Activated B cell treated with CpG ODN at 0.5 μM for 24 hours (primary cell): ENCODE measurements around the gene IRAK2. TPM values are rescaled to one million over a fixed set of nuclear protein-coding genes. Genes with fewer than 3 reads are reported as not detected.
"Not testable (repeated sequence)": the region's sequence is repeated elsewhere in the genome, so short reads cannot be mapped to it uniquely, and the experiment has no call there.

Experiments
- ATAC-seq: fragments of 200-7000 bp; cut with Tn5 transposase; one replicate; pipeline ENCODE4 v1.10.0; 2021; ENCODE audit warnings: low read depth, mild to moderate bottlenecking, moderate library complexity
- CTCF ChIA-PET: fragments of 350-600 bp; sonication (Branson Sonifier 250); formaldehyde crosslinking; loops from one replicate; lab custom pipeline; 2021; ENCODE audit warnings: antibody characterized with exemption; lab: Charles Lee
- POLR2A ChIA-PET: fragments of 350-600 bp; sonication (Branson Sonifier 250); formaldehyde crosslinking; loops from one replicate; lab custom pipeline; 2021; ENCODE audit warnings: antibody characterized with exemption; lab: Charles Lee
- DNase-seq: peaks from one replicate; pipeline ENCODE4 v3.0.0; 2022
- H3K27ac Mint-ChIP-seq: one replicate; pipeline ENCODE4 v1.8.0; 2020; ENCODE audit warnings: mixed read lengths
- H3K27me3 Mint-ChIP-seq: one replicate; pipeline ENCODE4 v1.8.0; 2021; ENCODE audit warnings: mixed read lengths
- H3K36me3 Mint-ChIP-seq: one replicate; pipeline ENCODE4 v1.8.0; 2021; ENCODE audit warnings: low read depth, mixed read lengths
- H3K4me1 Mint-ChIP-seq: one replicate; pipeline ENCODE4 v1.8.0; 2021; ENCODE audit warnings: mixed read lengths
- H3K4me3 Mint-ChIP-seq: one replicate; pipeline ENCODE4 v1.8.0; 2020; ENCODE audit warnings: mild to moderate bottlenecking, mixed read lengths
- H3K9me3 Mint-ChIP-seq: one replicate; pipeline ENCODE4 v1.8.0; 2020; ENCODE audit warnings: mixed read lengths
- CTCF ChIP-seq: fragments of 200-600 bp; IDR thresholded peaks from one replicate; pipeline ENCODE4 v1.8.0; 2022; ENCODE audit warnings: antibody characterized with exemption, mild to moderate bottlenecking
- intact Hi-C: fragments of 100-400 bp; cut with micrococcal nuclease; formaldehyde crosslinking; loops from one replicate; pipeline ENCODE4 v1.15.1; 2024
- total RNA-seq: library from RNA; stranded (reverse); gene quantifications from 2 replicates; pipeline ENCODE4 v1.2.3, GENCODE V29; 2022

Gene IRAK2
- total RNA-seq, 1 donor from 2014 or later, result 8.6 TPM

- ChIA-PET POLR2A (no interaction called here), CTCF (no interaction called here)
- Mint-ChIP-seq H3K27ac (no peak overlapping the region), H3K27me3 (no peaks in the 10 kb centered on the region), H3K36me3 (peaks cover 77% of the 10 kb centered on the region), H3K4me1 (peaks cover 36% of the 10 kb centered on the region), H3K4me3 (no peak overlapping the region), H3K9me3 (no peaks in the 10 kb centered on the region)
- no peak for ATAC-seq
- intact Hi-C loops, result no loop called here
- no peak for DNase-seq
- no peak for TF ChIP-seq CTCF
Measured at GRCh38 chr3:10268930-10269329, 104.2 kb downstream of the IRAK2 start.

DNA sequence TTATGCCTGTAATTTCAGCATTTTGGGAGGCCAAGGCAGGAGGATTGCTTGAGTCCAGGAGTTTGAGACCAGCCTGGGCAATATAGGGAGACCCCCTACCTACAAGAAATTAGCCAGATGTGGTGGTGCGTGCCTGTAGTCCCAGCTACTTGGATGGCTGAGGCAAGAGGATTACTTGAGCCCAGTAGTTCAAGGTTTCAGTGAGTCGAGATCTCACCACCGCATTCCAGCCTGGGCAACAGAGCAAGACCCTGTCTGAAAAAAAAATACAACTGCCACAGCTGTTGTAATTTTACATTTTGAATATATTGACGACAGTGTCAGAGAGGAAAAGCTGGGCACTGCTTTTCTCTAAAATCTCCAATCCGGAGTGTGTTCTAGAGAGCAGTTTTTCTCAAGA is 104.7 kb downstream of the IRAK2 start:
- CTCF ChIA-PET, result no interaction called here
- H3K9me3 Mint-ChIP-seq, result no peaks in the 10 kb centered on the region

DNA sequence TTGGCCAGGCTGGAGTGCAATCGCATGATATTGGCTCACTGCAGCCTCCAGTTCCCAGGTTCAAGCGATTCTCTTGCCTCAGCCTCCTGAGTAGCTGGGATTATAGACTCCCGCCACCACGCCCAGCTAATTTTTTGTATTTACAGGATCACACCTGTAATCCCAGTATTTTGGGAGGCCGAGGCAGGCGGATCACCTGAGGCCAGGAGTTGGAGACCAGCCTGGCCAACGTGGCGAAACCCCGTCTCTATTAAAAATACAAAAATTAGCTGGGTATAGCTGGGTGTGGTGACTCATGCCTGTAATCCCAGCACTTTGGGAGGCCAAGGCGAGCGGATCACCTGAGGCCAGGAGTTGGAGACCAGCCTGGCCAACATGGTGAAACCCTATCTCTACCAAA is 107.8 kb downstream of the IRAK2 start:
- Mint-ChIP-seq H3K36me3 (peaks cover 74% of the 10 kb centered on the region), H3K4me1 (peaks cover 33% of the 10 kb centered on the region)
- ATAC-seq, H3K27me3 Mint-ChIP-seq, H3K4me3 Mint-ChIP-seq, DNase-seq, intact Hi-C loops, H3K27ac Mint-ChIP-seq, H3K9me3 Mint-ChIP-seq: not testable (repeated sequence)
- ChIA-PET POLR2A (interaction anchor here (0.6 kb wide), 1 partner anchor 222 kb away, joined by 10 read pairs; no protein-coding TSS in a partner anchor), CTCF (interaction anchor here (0.6 to 0.7 kb wide), 2 partner anchors 26 to 51 kb away, joined by 3 to 4 read pairs; no protein-coding TSS in a partner anchor)

More for the DNA sequence above, 104.7 kb downstream of the IRAK2 start:
- TF ChIP-seq CTCF, result no peak
- Mint-ChIP-seq H3K27ac (no peak overlapping the region), H3K27me3 (no peaks in the 10 kb centered on the region), H3K4me3 (no peak overlapping the region), H3K4me1 (peaks cover 38% of the 10 kb centered on the region), H3K36me3 (peaks cover 77% of the 10 kb centered on the region)
- ATAC-seq (no peak), DNase-seq (no peak)
- POLR2A ChIA-PET, result interaction anchor here (1.2 kb wide), 1 partner anchor 12 kb away, joined by 6 read pairs; no protein-coding TSS in a partner anchor
- intact Hi-C loops, result no loop called here

DNA sequence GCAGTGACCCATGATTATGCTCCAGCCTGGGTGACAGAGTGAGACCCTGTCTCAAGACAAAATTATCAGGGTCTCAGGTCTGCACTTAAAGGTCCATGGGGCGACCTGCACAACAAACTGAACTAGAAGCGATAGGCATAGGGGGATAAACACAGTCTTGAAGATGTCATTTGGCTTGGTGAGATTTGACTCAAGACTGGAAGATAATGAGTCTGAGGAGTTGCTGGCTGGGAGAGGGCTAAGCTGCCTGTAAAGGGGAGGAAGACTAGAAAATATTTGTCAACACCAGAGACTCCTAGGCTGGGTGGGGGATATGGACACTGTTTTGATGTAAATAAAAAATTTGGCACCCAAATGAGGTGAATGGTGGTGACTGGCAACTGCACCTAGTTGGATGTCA is 108.3 kb downstream of the IRAK2 start:
- Mint-ChIP-seq H3K27ac (peak overlapping the region; percentile 51), H3K27me3 (no peaks in the 10 kb centered on the region), H3K36me3 (peaks cover 76% of the 10 kb centered on the region), H3K4me1 (peaks cover 30% of the 10 kb centered on the region), H3K9me3 (no peaks in the 10 kb centered on the region), H3K4me3 (no peak overlapping the region)
- DNase-seq (no peak), ATAC-seq (no peak)
- TF ChIP-seq CTCF, result no peak
- intact Hi-C loops, result no loop called here
- CTCF ChIA-PET, result interaction anchor here (0.6 kb wide), 1 partner anchor 27 kb away, joined by 3 read pairs; no protein-coding TSS in a partner anchor
- POLR2A ChIA-PET, result no interaction called here

GRCh38 chr3:10273702-10274305 is 109.1 kb downstream of the IRAK2 start:
- no peak for ATAC-seq
- Mint-ChIP-seq H3K9me3 (no peaks in the 10 kb centered on the region), H3K4me3 (peak overlapping the region; percentile 32), H3K27ac (no peak overlapping the region), H3K27me3 (no peaks in the 10 kb centered on the region), H3K4me1 (peaks cover 27% of the 10 kb centered on the region), H3K36me3 (peaks cover 78% of the 10 kb centered on the region)
- TF ChIP-seq CTCF, result no peak
- intact Hi-C loops, result no loop called here
- ChIA-PET POLR2A (no interaction called here), CTCF (interaction anchor here (1.4 kb wide), 1 partner anchor 32 kb away, joined by 3 read pairs; no protein-coding TSS in a partner anchor)
- DNase-seq, result no peak
